Choroid plexus epithelial cell (primary cell): ENCODE measurements around the gene MIA2.

Experiments used
- DNase-seq: peaks from one replicate; pipeline ENCODE4 v3.0.0-alpha.2; 2010; ENCODE audit warnings: low read depth
- H3K4me3 ChIP-seq: 2 replicates; pipeline ENCODE4 v1.5.1; 2011; ENCODE audit warnings: low read depth, mild to moderate bottlenecking, control low read depth, low read length, moderate library complexity
- CTCF ChIP-seq: conservative IDR thresholded peaks from 2 replicates; pipeline ENCODE4 v1.5.1; 2011; ENCODE audit warnings: low read depth, mild to moderate bottlenecking, control low read depth, inconsistent platforms, low read length, moderate library complexity

Gene MIA2

DNA sequence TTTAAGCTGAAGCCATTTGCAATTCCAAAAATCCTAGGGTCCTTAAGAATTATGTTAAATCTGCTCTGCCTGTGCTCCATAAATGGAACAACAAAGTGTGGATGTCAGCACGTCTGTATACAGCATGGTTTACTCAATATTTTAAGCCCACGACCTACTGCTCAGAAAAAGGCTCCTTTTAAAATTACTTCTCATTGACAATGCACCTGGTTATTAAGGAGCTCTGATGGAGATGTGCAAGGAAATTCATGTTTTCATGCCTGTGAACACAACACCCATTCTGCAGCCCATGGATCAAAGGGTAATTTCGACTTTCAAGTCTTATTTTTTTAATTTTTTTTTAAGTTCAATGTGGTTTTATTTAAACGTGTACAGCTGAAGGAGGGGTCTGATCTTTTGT, 150.5 kb downstream of the MIA2 start:
- H3K4me3 ChIP-seq, result no peak overlapping the region
- TF ChIP-seq CTCF, result no peak
- DNase-seq, result no peak

DNA sequence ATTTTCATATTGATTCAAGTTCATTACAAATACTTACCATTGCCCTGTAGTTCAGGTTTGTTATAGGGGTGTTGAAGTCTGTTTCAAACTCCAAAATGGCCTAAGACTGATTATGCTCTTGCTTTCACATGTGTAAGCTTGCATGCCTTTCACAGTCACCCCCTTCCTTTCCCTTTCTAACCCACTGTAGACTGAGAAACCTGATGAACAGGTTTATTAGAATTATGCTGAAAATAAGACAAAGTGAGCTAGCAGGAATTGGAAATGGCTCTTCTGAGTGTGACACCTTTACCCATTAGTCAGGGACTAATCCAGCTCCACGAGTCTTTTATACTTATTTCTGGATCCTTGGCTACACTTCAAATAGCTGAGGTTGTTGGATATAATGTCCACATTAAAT, 159.6 kb downstream of the MIA2 start:
- no peak for DNase-seq
- no peak for TF ChIP-seq CTCF
- no peak overlapping the region for H3K4me3 ChIP-seq

- TF ChIP-seq CTCF, result no peak
- no peak overlapping the region for H3K4me3 ChIP-seq
- peak; percentile 23 for DNase-seq
These were observed 162.0 kb downstream of the MIA2 start for GRCh38 chr14:39395555-39396254.

DNA sequence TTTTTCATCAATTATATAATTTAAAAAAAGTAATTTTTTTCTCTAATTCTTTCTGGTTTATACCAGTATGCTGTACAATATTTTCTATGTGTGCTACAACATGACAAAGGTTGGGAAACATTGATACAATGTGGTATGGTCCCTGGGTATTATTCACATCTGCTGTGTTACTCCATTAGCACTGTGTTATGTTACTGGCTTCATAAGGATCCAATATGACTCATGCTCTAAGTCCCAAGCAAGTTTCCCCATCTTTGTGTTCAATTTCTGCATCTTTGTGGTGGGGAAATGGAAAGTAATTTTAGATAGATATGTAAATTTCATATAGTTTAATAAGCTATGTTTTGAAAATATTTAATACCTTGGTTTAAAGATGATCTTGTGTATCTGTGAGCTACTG, 162.7 kb downstream of the MIA2 start:
- no peak for TF ChIP-seq CTCF
- no peak overlapping the region for H3K4me3 ChIP-seq
- DNase-seq, result peak; percentile 42

DNA sequence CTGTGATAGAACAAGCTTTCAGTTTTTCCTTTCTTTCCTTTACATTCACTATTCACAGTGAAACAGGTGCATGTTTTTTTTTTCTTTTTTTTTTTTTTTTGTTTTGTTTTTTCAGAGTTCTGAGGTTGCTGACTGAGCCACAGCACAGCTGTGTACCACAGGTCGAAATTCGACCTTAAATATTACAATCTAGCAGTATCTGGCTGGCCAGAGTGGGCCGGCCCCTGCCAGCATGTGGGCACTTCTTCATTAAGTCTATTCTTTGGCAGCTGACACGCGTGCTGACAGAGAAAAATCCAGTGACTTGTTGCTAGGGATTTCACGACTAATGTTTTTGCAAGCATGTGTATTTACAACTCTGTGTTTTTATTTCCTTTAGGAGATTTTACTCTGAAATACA, 164.7 kb downstream of the MIA2 start:
- no peak for TF ChIP-seq CTCF
- DNase-seq, result no peak
- H3K4me3 ChIP-seq, result no peak overlapping the region

- DNase-seq, result no peak
- H3K4me3 ChIP-seq, result no peak overlapping the region
- no peak for TF ChIP-seq CTCF
These were observed 172.8 kb downstream of the MIA2 start for GRCh38 chr14:39406560-39406959.

GRCh38 chr14:39416072-39416471, 182.4 kb downstream of the MIA2 start:
- TF ChIP-seq CTCF, result no peak
- no peak overlapping the region for H3K4me3 ChIP-seq
- no peak for DNase-seq
